Right atrium auricular region (tissue), 2 donors: ENCODE results near the gene DCP1B. TPM values are rescaled to one million over a fixed set of nuclear protein-coding genes. Genes with fewer than 3 reads are reported as not detected.

Experiments used
- DNase-seq: peaks from one replicate; pipeline ENCODE4 v3.0.0-alpha.2; 2019; ENCODE audit warnings: low spot score
- H3K27ac ChIP-seq, 2 donors: fragments of 200-600 bp; sonication (generic); 1 replicate in 1 of 2; 2 replicates in 1 of 2; pipeline ENCODE4 v1.5.1; 2016 to 2019
- H3K27me3 ChIP-seq, 2 donors: fragments of 200-600 bp; sonication (generic); one replicate each; pipeline versions ENCODE4 v1.5.1 to v1.6.0; 2017 to 2019
- H3K36me3 ChIP-seq: fragments of 200-600 bp; sonication (generic); one replicate; pipeline ENCODE4 v1.5.1; 2016
- H3K4me1 ChIP-seq, 2 donors: fragments of 200-600 bp; sonication (generic); one replicate each; pipeline versions ENCODE4 v1.5.1 to v1.6.0; 2017 to 2019
- H3K4me3 ChIP-seq, 2 donors: fragments of 200-600 bp; sonication (generic); 1 replicate in 1 of 2; 2 replicates in 1 of 2; pipeline ENCODE4 v1.5.1; 2017 to 2019; ENCODE audit warnings: mild to moderate bottlenecking in 1 of 2, moderate library complexity in 1 of 2
- H3K9me3 ChIP-seq, 2 donors: fragments of 200-600 bp; sonication (generic); one replicate each; pipeline ENCODE4 v1.5.1; 2019
- CTCF ChIP-seq, 2 donors: fragments of 200-600 bp; sonication (generic); IDR thresholded peaks; one replicate each; pipeline ENCODE4 v1.5.1; 2019; ENCODE audit warnings: antibody characterized with exemption in 2 of 2
- total RNA-seq, 2 donors: library from RNA; depleted of rRNA; stranded (reverse); fragments of >200 nt; gene quantifications; one replicate each; pipeline ENCODE4 v1.1.0, GENCODE V29; 2016

The DCP1B gene
- total RNA-seq, 2 donors from 2014 or later = 5.8 to 6.2 TPM

GRCh38 chr12:1929241-1929984, 74.8 kb downstream of the DCP1B start:
- H3K9me3 ChIP-seq = no peaks in the 10 kb centered on the region
- TF ChIP-seq CTCF (IDR thresholded peaks at IDR 0.05) = no peak
- H3K4me3 ChIP-seq = no peak overlapping the region
- peak; percentile 4 for DNase-seq
- H3K36me3 ChIP-seq = no peaks in the 10 kb centered on the region
- no peaks in the 10 kb centered on the region for H3K27me3 ChIP-seq
- peaks cover 0 to 49% of the 10 kb centered on the region in 2 donors for H3K4me1 ChIP-seq
- H3K27ac ChIP-seq = no peak overlapping the region

GRCh38 chr12:1928439-1929121, 75.7 kb downstream of the DCP1B start:
- no peak for TF ChIP-seq CTCF (IDR thresholded peaks at IDR 0.05)
- peak; percentile 51 for DNase-seq
- H3K4me3 ChIP-seq = no peak overlapping the region
- no peaks in the 10 kb centered on the region for H3K9me3 ChIP-seq
- H3K4me1 ChIP-seq = peaks cover 0 to 49% of the 10 kb centered on the region in 2 donors
- H3K27me3 ChIP-seq = no peaks in the 10 kb centered on the region
- H3K36me3 ChIP-seq = no peaks in the 10 kb centered on the region
- no peak overlapping the region for H3K27ac ChIP-seq

- peak; percentile 63 for DNase-seq
- Histone ChIP-seq H3K4me1 (peaks cover 0 to 49% of the 10 kb centered on the region in 2 donors), H3K4me3 (no peak overlapping the region), H3K36me3 (no peaks in the 10 kb centered on the region), H3K27ac (no peak overlapping the region), H3K9me3 (no peaks in the 10 kb centered on the region), H3K27me3 (no peaks in the 10 kb centered on the region)
- no peak for TF ChIP-seq CTCF (IDR thresholded peaks at IDR 0.05)
Measured at GRCh38 chr12:1927751-1928351, 76.4 kb downstream of the DCP1B start.

- TF ChIP-seq CTCF (IDR thresholded peaks at IDR 0.05) = no peak
- peak; percentile 44 for DNase-seq
- Histone ChIP-seq H3K4me3 (no peak overlapping the region), H3K4me1 (peaks cover 0 to 43% of the 10 kb centered on the region in 2 donors), H3K27me3 (no peaks in the 10 kb centered on the region), H3K36me3 (no peaks in the 10 kb centered on the region), H3K9me3 (no peaks in the 10 kb centered on the region), H3K27ac (no peak overlapping the region)
Measured at GRCh38 chr12:1927051-1927680, 77.1 kb downstream of the DCP1B start.

- TF ChIP-seq CTCF (IDR thresholded peaks at IDR 0.05) = no peak
- Histone ChIP-seq H3K9me3 (no peaks in the 10 kb centered on the region), H3K27me3 (no peaks in the 10 kb centered on the region), H3K36me3 (no peaks in the 10 kb centered on the region), H3K4me3 (no peak overlapping the region), H3K4me1 (peaks cover 0 to 36% of the 10 kb centered on the region in 2 donors), H3K27ac (no peak overlapping the region)
- DNase-seq = peak; percentile 50
Measured at GRCh38 chr12:1926251-1926657, 78.0 kb downstream of the DCP1B start.
